Measurements from ENCODE around the gene TMEM229B.

GRCh38 chr14:67446371-67447032 is 42.0 kb downstream of the TMEM229B start:
- no peak for TF ChIP-seq POLR2A (IDR thresholded peaks at IDR 0.05)
- TF ChIP-seq CTCF (IDR thresholded peaks at IDR 0.05), result no peak
- no peak for TF ChIP-seq EP300 (IDR thresholded peaks at IDR 0.05)
